IMR-90 (cell line): ENCODE results near the gene SPDYE4. TPM values are rescaled to one million over a fixed set of nuclear protein-coding genes. Genes with fewer than 3 reads are reported as not detected.

Source experiments
- ATAC-seq: fragments of 200-7000 bp; cut with Tn5 transposase; 2 replicates; pipeline ENCODE4 v1.9.1; 2020; ENCODE audit warnings: low read depth, mild to moderate bottlenecking, moderate library complexity
- BruUV-seq: library from RNA; stranded (reverse); fragments of 400-500 nt; replicated peaks from 2 replicates; lab custom pipeline; 2021; lab: Mats Ljungman, UMichigan
- CTCF ChIA-PET: fragments of 300-600 bp; formaldehyde crosslinking; extraction: SDS; loops from one replicate; lab custom pipeline; 2021; ENCODE audit warnings: antibody characterized with exemption; lab: Yijun Ruan, JAX
- POLR2A ChIA-PET: fragments of 300-600 bp; sonication (Branson Sonifier 250); formaldehyde crosslinking; loops from one replicate; lab custom pipeline; 2022; ENCODE audit warnings: antibody characterized with exemption; ENCODE audit not compliant: unreplicated experiment; lab: Charles Lee
- DNase-seq: peaks from one replicate; pipeline ENCODE4 v3.0.0; 2013
- H2AFZ ChIP-seq: replicated peaks from 2 replicates; pipeline ENCODE3; 2013; ENCODE audit warnings: low read length, mild to moderate bottlenecking; ENCODE audit not compliant: poor library complexity
- H2AK5ac ChIP-seq: 2 replicates; pipeline ENCODE4 v1.6.1; 2013; ENCODE audit warnings: low read depth, low read length, inconsistent platforms
- H2AK9ac ChIP-seq: replicated peaks from 2 replicates; pipeline ENCODE3; 2013; ENCODE audit warnings: mild to moderate bottlenecking, low read depth, low read length, moderate library complexity; ENCODE audit not compliant: poor library complexity
- H2BK120ac ChIP-seq: 2 replicates; pipeline ENCODE4 v1.6.1; 2013; ENCODE audit warnings: low read depth, low read length, inconsistent platforms
- H2BK15ac ChIP-seq: 3 replicates; pipeline ENCODE4 v1.6.1; 2013; ENCODE audit warnings: low read depth, low read length, inconsistent platforms
- H2BK20ac ChIP-seq: 2 replicates; pipeline ENCODE4 v1.6.1; 2013; ENCODE audit warnings: low read depth, mild to moderate bottlenecking, inconsistent platforms, low read length, moderate library complexity
- H2BK5ac ChIP-seq: 2 replicates; pipeline ENCODE4 v1.6.1; 2013; ENCODE audit warnings: mild to moderate bottlenecking, low read depth, low read length, inconsistent platforms; ENCODE audit not compliant: poor library complexity, severe bottlenecking
- H3K14ac ChIP-seq: replicated peaks from 2 replicates; pipeline ENCODE4 v1.6.1; 2013; ENCODE audit warnings: low read depth, low read length, inconsistent platforms
- H3K18ac ChIP-seq: 2 replicates; pipeline ENCODE4 v1.6.1; 2013; ENCODE audit warnings: low read depth, low read length, control low read depth
- H3K23ac ChIP-seq: 2 replicates; pipeline ENCODE4 v1.6.1; 2013; ENCODE audit warnings: low read depth, low read length, inconsistent platforms
- H3K27ac ChIP-seq: 2 replicates; pipeline ENCODE4 v1.5.1; 2013; ENCODE audit warnings: mild to moderate bottlenecking, control low read depth, low read length; ENCODE audit not compliant: insufficient read depth
- H3K27me3 ChIP-seq: 2 replicates; pipeline ENCODE4 v1.6.1; 2013; ENCODE audit warnings: low read length; ENCODE audit not compliant: control insufficient read depth, insufficient read depth
- H3K36me3 ChIP-seq: 2 replicates; pipeline ENCODE4 v1.6.1; 2013; ENCODE audit warnings: low read length, mixed read lengths; ENCODE audit not compliant: control insufficient read depth, insufficient read depth
- H3K4ac ChIP-seq: 2 replicates; pipeline ENCODE4 v1.6.1; 2013; ENCODE audit warnings: low read depth, low read length, inconsistent platforms
- H3K4me1 ChIP-seq: 2 replicates; pipeline ENCODE4 v1.6.1; 2013; ENCODE audit warnings: low read length, mixed read lengths; ENCODE audit not compliant: control insufficient read depth, insufficient read depth
- H3K4me2 ChIP-seq: 2 replicates; pipeline ENCODE4 v1.6.1; 2013; ENCODE audit warnings: low read depth, mild to moderate bottlenecking, control low read depth, low read length, moderate library complexity
- H3K4me3 ChIP-seq: 2 replicates; pipeline ENCODE4 v1.5.1; 2013; ENCODE audit warnings: low read depth, mild to moderate bottlenecking, control low read depth, low read length, moderate library complexity; ENCODE audit not compliant: insufficient read depth
- H3K56ac ChIP-seq: 2 replicates; pipeline ENCODE4 v1.6.1; 2013; ENCODE audit warnings: low read length, inconsistent platforms; ENCODE audit not compliant: insufficient read depth; ENCODE audit errors: extremely low read depth
- H3K79me1 ChIP-seq, 2 experiments: 2 replicates each; pipeline ENCODE4 v1.6.1; 2013; ENCODE audit warnings: low read length in 2 of 2, inconsistent platforms in 1 of 2, low read depth in 1 of 2
- H3K9ac ChIP-seq: 2 replicates; pipeline ENCODE4 v1.6.1; 2013; ENCODE audit warnings: low read depth, low read length, control low read depth
- H3K9me1 ChIP-seq: 2 replicates; pipeline ENCODE4 v1.6.1; 2013; ENCODE audit warnings: low read length, inconsistent platforms; ENCODE audit not compliant: insufficient read depth
- H3K9me3 ChIP-seq: 2 replicates; pipeline ENCODE4 v1.6.1; 2013; ENCODE audit warnings: low read length; ENCODE audit not compliant: control insufficient read depth, insufficient read depth
- H4K20me1 ChIP-seq: 2 replicates; pipeline ENCODE4 v1.6.1; 2013; ENCODE audit warnings: low read length, inconsistent platforms; ENCODE audit not compliant: insufficient read depth
- H4K5ac ChIP-seq: 2 replicates; pipeline ENCODE4 v1.6.1; 2013; ENCODE audit warnings: mild to moderate bottlenecking, low read depth, low read length, control low read depth
- H4K8ac ChIP-seq, 2 experiments: 2 replicates each; pipeline ENCODE4 v1.6.1; 2013; ENCODE audit warnings: low read depth in 2 of 2, low read length in 2 of 2, control low read depth in 1 of 2, inconsistent platforms in 1 of 2
- H4K91ac ChIP-seq: 2 replicates; pipeline ENCODE4 v1.6.1; 2013; ENCODE audit warnings: low read depth, low read length, inconsistent platforms; ENCODE audit not compliant: insufficient read depth
- BHLHE40 ChIP-seq: fragments of 150-350 bp; IDR thresholded peaks from 2 replicates; pipeline ENCODE4 v1.6.1; 2016; ENCODE audit warnings: mild to moderate bottlenecking, low read depth, low read length
- CEBPB ChIP-seq: IDR thresholded peaks from 2 replicates; pipeline ENCODE4 v1.6.1; 2012; ENCODE audit warnings: low read depth, low read length, improper control_type of control experiment
- CHD1 ChIP-seq: IDR thresholded peaks from 2 replicates; pipeline ENCODE4 v1.6.1; 2012; ENCODE audit warnings: low read depth, low read length, improper control_type of control experiment
- CTCF ChIP-seq: conservative IDR thresholded peaks from 2 replicates; pipeline ENCODE4 v1.5.1; 2012; ENCODE audit warnings: mild to moderate bottlenecking, low read depth, low read length, improper control_type of control experiment
- ELK1 ChIP-seq: fragments of 150-350 bp; IDR thresholded peaks from 2 replicates; pipeline ENCODE4 v1.6.1; 2016; ENCODE audit warnings: low read depth, mild to moderate bottlenecking, low read length, moderate library complexity, borderline replicate concordance
- FOS ChIP-seq: fragments of 150-350 bp; IDR thresholded peaks from 2 replicates; pipeline ENCODE4 v1.6.1; 2016; ENCODE audit warnings: low read depth, low read length
- MAFK ChIP-seq: IDR thresholded peaks from 2 replicates; pipeline ENCODE4 v1.6.1; 2012; ENCODE audit warnings: low read depth, low read length, improper control_type of control experiment
- MAZ ChIP-seq: IDR thresholded peaks from 2 replicates; pipeline ENCODE4 v1.6.1; 2012; ENCODE audit warnings: low read depth, mild to moderate bottlenecking, low read length, improper control_type of control experiment, moderate library complexity, borderline replicate concordance
- MXI1 ChIP-seq: IDR thresholded peaks from 2 replicates; pipeline ENCODE4 v1.6.1; 2012; ENCODE audit warnings: low read depth, mild to moderate bottlenecking, low read length, moderate library complexity, borderline replicate concordance
- NFE2L2 ChIP-seq: fragments of 150-350 bp; IDR thresholded peaks from 2 replicates; pipeline ENCODE4 v1.6.1; 2016; ENCODE audit warnings: low read depth, mild to moderate bottlenecking, low read length
- POLR2A ChIP-seq: IDR thresholded peaks from 2 replicates; pipeline ENCODE4 v1.6.1; 2012; ENCODE audit warnings: mild to moderate bottlenecking, low read depth, low read length
- RAD21 ChIP-seq: IDR thresholded peaks from 2 replicates; pipeline ENCODE4 v1.6.1; 2012; ENCODE audit warnings: low read length, improper control_type of control experiment
- RFX5 ChIP-seq: IDR thresholded peaks from 2 replicates; pipeline ENCODE4 v1.8.0; 2012; ENCODE audit warnings: low read depth, mild to moderate bottlenecking, low read length, moderate library complexity
- SMC3 ChIP-seq: fragments of 150-350 bp; IDR thresholded peaks from 2 replicates; pipeline ENCODE4 v1.6.1; 2016; ENCODE audit warnings: low read depth, mild to moderate bottlenecking, antibody characterized with exemption, low read length, moderate library complexity
- USF2 ChIP-seq: fragments of 150-350 bp; IDR thresholded peaks from 2 replicates; pipeline ENCODE4 v1.6.1; 2017; ENCODE audit warnings: mild to moderate bottlenecking, antibody characterized with exemption, low read length, low read depth
- WGBS, 2 experiments: methylation state at CpG; one replicate each; pipeline versions ENCODE4 v1.1.5 to v1.1.7; 2013; ENCODE audit warnings: missing lambda C conversion rate in 2 of 2; ENCODE audit not compliant: insufficient read length in 1 of 2; ENCODE audit errors: extremely low coverage in 2 of 2; 5-methylcytosine and 5-hydroxymethylcytosine counted together
- dilution Hi-C: fragments of 300-500 bp; cut with HindIII; formaldehyde crosslinking; loops from one replicate; pipeline ENCODE4 v1.14.3; 2018; ENCODE audit warnings: low sequenced_read_pairs; ENCODE audit not compliant: unreplicated experiment
- in situ Hi-C: fragments of 300-500 bp; cut with MboI; formaldehyde crosslinking; loops from 3 replicates; pipeline ENCODE4 v1.14.3; 2019; ENCODE audit warnings: low sequenced_read_pairs, inconsistent platforms, mixed read lengths
- intact Hi-C: fragments of 100-400 bp; cut with micrococcal nuclease; formaldehyde crosslinking; loops from 2 replicates; pipeline ENCODE4 v1.10.0; 2022
- polyA plus RNA-seq, 3 experiments: library from polyadenylated mRNA; depleted of rRNA; stranded (reverse); fragments of >200 nt; gene quantifications; 2 replicates each; pipeline ENCODE4 v1.2.3, GENCODE V29; 2012; ENCODE audit warnings: low replicate concordance in 1 of 3
- total RNA-seq: library from RNA; depleted of rRNA; stranded (reverse); fragments of >200 nt; gene quantifications from 2 replicates; pipeline ENCODE4 v1.2.3, GENCODE V29; 2012

SPDYE4 gene
- total and polyA plus RNA-seq, 2 of the 4 experiments (the other 2 are of a cell fraction), result not detected

- H3K36me3 ChIP-seq, result no peaks in the 10 kb centered on the region
- no peak overlapping the region for H2BK5ac ChIP-seq
- H3K9me3 ChIP-seq, result no peaks in the 10 kb centered on the region
- intact Hi-C loops, result no loop called here
- no peak overlapping the region for H4K91ac ChIP-seq
- no TSS peak for BruUV-seq
- H3K9ac ChIP-seq, result no peak overlapping the region
- CTCF ChIA-PET, result interaction anchor here (1.0 kb wide), 1 partner anchor 9 kb away, joined by 5 read pairs; no protein-coding TSS in a partner anchor
- no peak overlapping the region for H4K5ac ChIP-seq
- no peak overlapping the region for H3K4me3 ChIP-seq
- no peaks in the 10 kb centered on the region for H3K79me1 ChIP-seq
- no peaks in the 10 kb centered on the region for H3K4me1 ChIP-seq
- WGBS, 2 experiments, result no CpG with 5 or more reads among the region's 8 CpGs
- ATAC-seq (no peak), DNase-seq (no peak)
- no peak overlapping the region for H2AFZ ChIP-seq
- H3K9me1 ChIP-seq, result no peaks in the 10 kb centered on the region
- in situ Hi-C loops, result no loop called here
- no peak overlapping the region for H4K8ac ChIP-seq
- dilution Hi-C loops, result no loop called here
- no peak overlapping the region for H3K56ac ChIP-seq
- H3K4ac ChIP-seq, result no peak overlapping the region
- H2BK15ac ChIP-seq, result no peak overlapping the region
- POLR2A ChIA-PET, result no interaction called here
- H2BK120ac ChIP-seq, result no peak overlapping the region
- no peak overlapping the region for H2BK20ac ChIP-seq
- H3K18ac ChIP-seq, result no peak overlapping the region
- no peak overlapping the region for H2AK9ac ChIP-seq
- TF ChIP-seq MAFK (no peak), MXI1 (no peak), CEBPB (no peak), MAZ (no peak), NFE2L2 (no peak), CHD1 (no peak), CTCF (no peak), BHLHE40 (no peak), FOS (no peak), SMC3 (no peak), ELK1 (no peak), RFX5 (no peak), USF2 (no peak), POLR2A (no peak), RAD21 (no peak)
- H2AK5ac ChIP-seq, result no peak overlapping the region
- no peak overlapping the region for H3K4me2 ChIP-seq
- no peaks in the 10 kb centered on the region for H3K27me3 ChIP-seq
- H4K20me1 ChIP-seq, result no peaks in the 10 kb centered on the region
- no peak overlapping the region for H3K27ac ChIP-seq
- H3K23ac ChIP-seq, result no peak overlapping the region
- H3K14ac ChIP-seq, result no peak overlapping the region
Observed at GRCh38 chr17:8729421-8729820, 28.9 kb downstream of the SPDYE4 start.
